Prostate gland (tissue), 2 donors: ENCODE results near the gene KNCN. TPM values are rescaled to one million over a fixed set of nuclear protein-coding genes. Genes with fewer than 3 reads are reported as not detected.

Source experiments
- DNase-seq: peaks from one replicate; pipeline ENCODE4 v3.0.0-alpha.2; 2019; ENCODE audit warnings: low spot score
- H3K27ac ChIP-seq, 2 donors: fragments of 200-600 bp; sonication (generic); 2 replicates each; pipeline ENCODE4 v1.5.1; 2017 to 2019
- H3K27me3 ChIP-seq: fragments of 200-600 bp; sonication (generic); replicated peaks from 2 replicates; pipeline ENCODE4 v1.5.1; 2019; ENCODE audit not compliant: insufficient read depth
- H3K36me3 ChIP-seq, 2 donors: fragments of 200-600 bp; sonication (generic); 1 replicate in 1 of 2; 2 replicates in 1 of 2; pipeline versions ENCODE4 v1.5.1 to v1.8.1; 2017 to 2019
- H3K4me1 ChIP-seq: fragments of 200-600 bp; sonication (generic); replicated peaks from 2 replicates; pipeline ENCODE4 v1.5.1; 2019
- H3K4me3 ChIP-seq, 2 donors: fragments of 200-600 bp; sonication (generic); 2 replicates each; pipeline ENCODE4 v1.5.1; 2017 to 2019
- H3K9me3 ChIP-seq: fragments of 200-600 bp; sonication (generic); 2 replicates; pipeline ENCODE4 v1.5.1; 2017
- CTCF ChIP-seq, 4 experiments: fragments of 200-600 bp in 2 of 4; fragments of 450-650 bp in 2 of 4; sonication (generic) in 2 of 4; IDR thresholded peaks; 1 replicate in 3 of 4; 2 replicates in 1 of 4; pipeline ENCODE4 v1.5.1; 2016 to 2019; ENCODE audit warnings: antibody characterized with exemption in 4 of 4, mild to moderate bottlenecking in 2 of 4, moderate library complexity in 2 of 4
- POLR2A ChIP-seq: fragments of 450-650 bp; IDR thresholded peaks from one replicate; pipeline ENCODE4 v1.6.1; 2016; ENCODE audit warnings: antibody characterized with exemption, mild to moderate bottlenecking
- POLR2AphosphoS5 ChIP-seq: sonication (generic); formaldehyde crosslinking; IDR thresholded peaks from one replicate; pipeline ENCODE4 v1.6.1; 2017; ENCODE audit warnings: antibody characterized with exemption
- WGBS: methylation state at CpG from one replicate; pipeline ENCODE4 v1.1.5; 2018; 5-methylcytosine and 5-hydroxymethylcytosine counted together
- intact Hi-C: fragments of 100-400 bp; cut with DNase I; formaldehyde crosslinking; loops from one replicate; pipeline ENCODE4 v1.14.2; 2022
- total RNA-seq, 2 donors: library from RNA; depleted of rRNA; stranded (reverse); fragments of >200 nt; gene quantifications; one replicate each; pipeline ENCODE4 v1.1.0, GENCODE V29; 2016

The KNCN gene
- total RNA-seq, 2 donors from 2014 or later = not detected

- Histone ChIP-seq H3K4me3 (no peak overlapping the region), H3K27ac (no peak overlapping the region), H3K4me1 (no peaks in the 10 kb centered on the region), H3K27me3 (no peaks in the 10 kb centered on the region), H3K36me3 (no peaks in the 10 kb centered on the region), H3K9me3 (no peaks in the 10 kb centered on the region)
- TF ChIP-seq POLR2AphosphoS5 = no peak
- no peak for TF ChIP-seq CTCF (IDR thresholded peaks at IDR 0.05)
- TF ChIP-seq POLR2A = no peak
- WGBS = 35% methylated on average over 14 of the region's 15 CpGs
- DNase-seq = no peak
- intact Hi-C loops = no loop called here
Observed at GRCh38 chr1:46520063-46520911, 31.2 kb downstream of the KNCN start.

- Histone ChIP-seq H3K4me1 (no peaks in the 10 kb centered on the region), H3K27ac (no peak overlapping the region), H3K27me3 (no peaks in the 10 kb centered on the region), H3K9me3 (no peaks in the 10 kb centered on the region), H3K4me3 (no peak overlapping the region), H3K36me3 (no peaks in the 10 kb centered on the region)
- WGBS = 88% methylated on average over 4 of the region's 4 CpGs
- TF ChIP-seq CTCF (IDR thresholded peaks at IDR 0.05) = no peak
- no peak for TF ChIP-seq POLR2AphosphoS5
- no peak for TF ChIP-seq POLR2A
- intact Hi-C loops = no loop called here
- DNase-seq = no peak
Observed at GRCh38 chr1:46519209-46519608, 32.2 kb downstream of the KNCN start.

- intact Hi-C loops = no loop called here
- TF ChIP-seq CTCF (IDR thresholded peaks at IDR 0.05) = no peak
- no peak for TF ChIP-seq POLR2AphosphoS5
- no peak for TF ChIP-seq POLR2A
- Histone ChIP-seq H3K27me3 (no peaks in the 10 kb centered on the region), H3K9me3 (no peaks in the 10 kb centered on the region), H3K4me3 (no peak overlapping the region), H3K27ac (no peak overlapping the region), H3K4me1 (no peaks in the 10 kb centered on the region), H3K36me3 (no peaks in the 10 kb centered on the region)
- no peak for DNase-seq
- WGBS = 81% methylated on average over 4 of the region's 4 CpGs
Observed at GRCh38 chr1:46517932-46518498, 33.4 kb downstream of the KNCN start.

- H3K36me3 ChIP-seq = no peaks in the 10 kb centered on the region
- peak in 1 of 4 experiments; percentile 17 for TF ChIP-seq CTCF (IDR thresholded peaks at IDR 0.05)
- peak; percentile 78 for TF ChIP-seq POLR2AphosphoS5
- TF ChIP-seq POLR2A = no peak
- DNase-seq = peak; percentile 88
- no peaks in the 10 kb centered on the region for H3K27me3 ChIP-seq
- intact Hi-C loops = no loop called here
- no peaks in the 10 kb centered on the region for H3K4me1 ChIP-seq
- 18% methylated on average over 10 of the region's 10 CpGs for WGBS
- H3K4me3 ChIP-seq = no peak overlapping the region
- H3K27ac ChIP-seq = no peak overlapping the region
- no peaks in the 10 kb centered on the region for H3K9me3 ChIP-seq
Observed at GRCh38 chr1:46517010-46517600, 34.3 kb downstream of the KNCN start.
